ENCODE measurements around the gene ALKBH4.
"Not testable (repeated sequence)": the region's sequence is repeated elsewhere in the genome, so short reads cannot be mapped to it uniquely, and the experiment has no call there.

Gene ALKBH4

DNA sequence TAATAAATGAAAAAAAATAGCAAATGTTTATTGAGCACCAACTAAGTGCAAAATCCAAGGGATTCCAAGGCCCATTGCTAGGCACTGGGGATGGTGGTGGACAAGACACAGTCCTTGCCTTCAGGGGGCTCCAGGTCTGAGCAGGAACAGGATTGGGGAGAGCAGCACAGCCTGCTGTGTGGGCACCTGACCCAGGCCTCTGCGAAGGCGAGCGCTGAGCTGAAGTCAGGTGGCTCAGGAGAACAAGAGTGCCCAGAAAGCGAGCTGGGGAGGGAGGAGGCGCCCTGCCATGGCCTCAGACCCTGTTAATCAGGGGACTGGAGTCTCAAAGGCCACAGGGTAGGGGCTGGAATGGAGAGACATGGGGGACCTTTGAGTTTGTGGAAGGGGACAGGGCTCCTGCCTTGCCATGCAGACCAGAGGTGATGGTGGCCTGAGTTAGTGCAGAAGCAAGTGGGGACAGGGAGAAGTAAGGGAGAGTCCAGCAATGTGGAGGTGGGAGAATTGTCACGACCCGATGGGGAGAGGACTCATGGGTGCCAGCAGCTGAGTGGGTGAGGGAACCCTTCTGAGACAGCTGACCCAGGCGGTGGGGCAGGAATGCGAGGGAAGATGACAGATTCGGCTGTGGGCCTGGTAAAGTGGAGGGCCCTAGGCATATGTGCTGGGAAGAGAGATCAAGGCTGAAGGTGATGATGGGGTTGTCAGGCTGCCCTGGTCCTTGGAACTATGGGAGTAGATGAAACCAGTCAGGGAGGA is 35.3 kb downstream of the ALKBH4 start:
- in situ Hi-C loops (cut with MboI; ENCODE audit: low sequenced_read_pairs), result no loop called here

DNA sequence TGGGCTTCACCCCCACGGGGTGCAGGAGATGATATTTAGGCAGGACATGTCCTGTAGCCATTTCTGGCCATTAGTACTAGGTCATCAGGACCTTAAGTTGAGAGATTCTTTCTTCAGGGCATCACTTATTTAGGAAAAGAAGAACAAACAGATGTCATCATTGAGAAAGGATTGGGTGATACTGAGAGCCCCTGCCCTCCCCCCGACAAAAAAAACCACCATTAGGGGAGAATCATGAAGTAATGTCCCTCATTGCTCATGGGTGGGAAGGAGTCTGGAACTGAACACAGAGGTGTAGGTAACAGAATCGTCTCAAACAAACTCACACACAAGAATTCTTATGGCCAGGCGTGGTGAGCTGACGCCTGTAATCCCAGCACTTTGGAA is 37.7 kb downstream of the ALKBH4 start:
- in situ Hi-C loops (cut with MboI; ENCODE audit: low sequenced_read_pairs), result no loop called here

DNA sequence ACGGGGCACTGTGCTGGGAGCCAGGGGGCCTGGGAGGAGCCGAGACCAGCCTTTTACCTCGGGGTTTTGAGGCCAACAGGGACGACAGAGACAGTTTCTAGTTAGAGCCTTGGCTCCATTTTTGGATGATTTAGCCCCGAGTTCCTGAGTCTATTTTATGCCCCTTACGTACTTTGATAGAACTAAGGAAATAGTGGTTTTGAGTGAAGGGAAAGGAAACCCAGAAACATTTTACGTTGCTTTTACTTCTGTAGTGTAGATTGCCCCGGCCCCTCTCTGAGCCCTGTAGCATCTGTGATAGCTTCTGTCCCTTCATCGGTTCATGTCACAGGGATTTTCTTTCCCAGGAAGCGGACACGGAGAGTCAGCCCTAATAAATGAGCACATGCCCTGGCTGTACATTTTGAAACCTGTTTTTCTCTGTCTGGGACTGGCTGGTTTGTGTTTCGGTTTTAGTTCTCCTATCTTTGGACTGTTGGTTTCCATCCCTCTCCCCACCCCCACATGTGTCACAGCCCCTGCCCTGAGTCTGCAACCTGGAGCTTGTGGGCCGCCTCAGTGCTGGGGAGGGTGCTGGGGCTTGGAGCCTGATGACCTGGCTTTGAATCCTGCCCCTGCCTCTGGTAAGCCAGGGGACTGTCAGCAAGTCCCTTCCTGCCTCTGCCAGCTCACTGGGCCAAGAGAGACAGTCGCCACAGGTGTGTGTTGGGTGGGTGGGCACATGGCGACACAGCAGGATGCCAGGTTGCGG is 38.2 kb downstream of the ALKBH4 start:
- in situ Hi-C loops (cut with MboI; ENCODE audit: low sequenced_read_pairs), result no loop called here

DNA sequence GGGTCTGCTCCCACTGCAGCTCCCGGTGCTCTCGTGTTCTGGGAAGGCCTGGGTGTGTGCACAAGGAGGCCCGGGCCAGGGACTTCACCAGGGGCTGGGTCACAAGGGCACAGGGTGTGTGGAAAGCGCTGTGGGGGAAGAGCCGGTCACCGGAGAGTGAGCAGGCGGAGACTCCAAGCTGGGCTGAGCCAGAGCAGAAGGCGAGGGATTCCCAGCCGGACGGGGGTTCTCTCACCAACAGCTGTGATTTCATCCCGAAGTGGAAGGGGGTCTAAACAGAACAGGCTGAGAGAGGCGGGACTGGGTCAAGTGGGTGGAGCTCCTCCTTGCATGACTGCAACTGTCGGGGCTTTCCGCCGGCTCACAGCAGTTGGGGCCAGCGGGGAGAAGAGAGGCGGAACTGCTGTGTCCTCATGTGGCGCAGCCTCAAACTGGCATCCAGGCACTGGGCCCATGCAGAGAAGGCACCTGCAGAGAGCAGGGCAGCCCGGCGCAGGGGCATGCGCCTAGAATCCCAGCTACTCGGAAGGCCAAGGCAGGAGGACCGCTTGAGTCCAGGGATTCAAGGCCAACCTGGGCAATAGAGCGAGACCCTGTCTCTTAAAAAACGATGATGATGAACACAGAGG is 38.9 kb downstream of the ALKBH4 start:
- in situ Hi-C loops (cut with MboI; ENCODE audit: low sequenced_read_pairs), result no loop called here

DNA sequence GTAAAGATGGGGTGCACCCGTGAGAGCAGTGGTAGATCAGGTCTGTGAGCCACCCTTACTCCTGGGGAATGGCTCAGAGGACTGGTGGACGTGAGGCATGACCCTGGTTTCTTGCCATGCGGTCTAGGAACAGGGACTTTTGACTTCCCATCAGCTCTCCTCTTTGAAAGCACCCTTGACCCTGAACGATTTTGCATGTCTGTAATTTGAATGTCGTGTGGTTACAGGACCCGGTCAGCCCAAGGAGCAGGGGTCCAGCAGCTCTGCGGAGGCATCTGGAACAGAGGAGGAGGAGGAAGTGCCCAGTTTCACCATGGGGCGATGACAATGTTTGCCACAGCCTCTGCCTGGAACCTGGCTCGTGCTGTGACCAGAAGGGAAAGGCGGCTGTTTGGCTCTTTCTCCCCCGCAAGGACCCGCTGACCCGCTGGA is 39.9 kb downstream of the ALKBH4 start:
- in situ Hi-C loops (cut with MboI; ENCODE audit: low sequenced_read_pairs), result no loop called here

DNA sequence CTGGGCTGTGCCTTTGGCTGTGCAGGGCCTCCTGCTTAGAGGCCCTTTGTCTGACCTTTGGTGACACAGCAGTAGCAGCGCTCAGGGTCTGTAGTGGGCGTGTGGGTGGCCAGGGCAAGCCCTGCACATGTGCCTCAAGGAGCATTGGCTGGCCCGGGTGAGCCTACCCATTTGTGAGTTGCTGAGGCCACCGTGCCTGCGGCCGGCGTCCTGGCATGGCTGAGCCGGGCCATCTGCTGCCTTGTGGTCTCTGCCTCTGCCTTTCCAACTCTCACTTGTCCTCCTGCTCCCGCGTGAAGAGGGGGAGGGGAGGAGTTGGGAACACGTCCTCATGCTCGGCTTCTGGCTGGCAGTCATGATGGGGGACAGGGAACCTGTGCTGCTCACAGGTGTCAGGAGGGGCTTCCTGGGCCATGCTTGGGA is 40.5 kb downstream of the ALKBH4 start:
- in situ Hi-C loops (cut with MboI; ENCODE audit: low sequenced_read_pairs), result no loop called here

DNA sequence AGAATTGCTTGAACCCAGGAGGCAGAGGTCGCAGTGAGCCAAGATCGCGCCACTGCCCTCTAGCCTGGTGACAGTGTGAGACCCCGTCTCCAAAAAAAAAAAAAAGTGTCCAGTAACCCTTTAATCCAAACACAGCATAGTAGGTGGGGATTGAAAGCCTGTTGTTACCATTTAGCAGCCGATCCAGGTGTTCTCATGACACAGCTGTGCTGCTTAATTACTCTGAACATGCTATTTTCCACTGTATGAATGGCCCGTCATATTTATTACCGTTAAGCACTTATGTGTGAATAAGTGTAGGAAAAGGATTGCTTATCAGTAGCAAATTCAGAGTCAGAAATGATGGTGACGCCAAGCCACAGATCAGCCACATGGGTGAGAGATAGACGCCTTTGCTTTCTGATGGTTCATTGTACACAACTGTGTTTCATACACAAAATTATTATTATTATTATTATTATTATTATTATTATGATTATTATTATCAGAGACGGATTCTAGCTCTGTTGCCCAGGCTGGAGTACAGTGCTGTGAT is 42.9 kb downstream of the ALKBH4 start:
- in situ Hi-C loops (cut with MboI; ENCODE audit: low sequenced_read_pairs), result no loop called here

DNA sequence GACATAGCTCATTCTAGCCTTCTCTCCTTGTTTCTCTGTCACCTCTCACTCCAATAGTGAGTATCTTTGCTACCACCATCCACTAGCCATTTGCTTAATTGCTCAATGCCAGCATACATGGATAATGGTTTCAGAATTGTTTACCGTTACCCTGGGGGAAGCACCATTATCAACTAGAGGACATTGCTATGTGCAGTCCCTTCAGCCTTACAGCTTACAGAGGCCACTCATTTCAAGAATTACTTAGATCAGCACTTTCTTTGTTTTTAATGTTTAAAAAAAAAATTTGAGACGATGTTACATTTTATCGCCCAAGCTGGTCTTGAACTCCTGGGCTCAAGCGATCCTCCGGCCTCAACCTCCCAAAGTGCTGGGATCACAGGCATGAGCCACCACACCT is 46.1 kb downstream of the ALKBH4 start:
- in situ Hi-C loops (cut with MboI; ENCODE audit: low sequenced_read_pairs), result no loop called here

DNA sequence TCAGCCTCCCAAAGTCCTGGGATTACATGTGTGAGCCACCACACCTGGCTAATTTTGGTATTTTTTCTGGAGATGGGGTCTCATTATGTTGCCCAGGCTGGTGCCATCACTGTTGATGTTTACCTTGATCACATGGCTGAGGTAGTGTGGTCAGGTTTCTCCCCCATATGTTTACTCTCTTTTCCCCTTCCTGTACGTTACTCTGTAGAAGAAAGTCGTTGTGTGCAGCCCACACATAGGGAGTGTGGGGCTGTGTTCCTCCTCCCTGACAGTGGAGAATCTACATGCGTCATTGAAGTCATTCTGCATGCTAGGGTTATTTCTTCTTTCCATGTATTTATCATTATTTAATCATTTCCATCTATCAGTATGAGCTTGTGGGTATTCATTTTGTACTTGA is 47.6 kb downstream of the ALKBH4 start:
- in situ Hi-C loops (cut with MboI; ENCODE audit: low sequenced_read_pairs), result no loop called here

DNA sequence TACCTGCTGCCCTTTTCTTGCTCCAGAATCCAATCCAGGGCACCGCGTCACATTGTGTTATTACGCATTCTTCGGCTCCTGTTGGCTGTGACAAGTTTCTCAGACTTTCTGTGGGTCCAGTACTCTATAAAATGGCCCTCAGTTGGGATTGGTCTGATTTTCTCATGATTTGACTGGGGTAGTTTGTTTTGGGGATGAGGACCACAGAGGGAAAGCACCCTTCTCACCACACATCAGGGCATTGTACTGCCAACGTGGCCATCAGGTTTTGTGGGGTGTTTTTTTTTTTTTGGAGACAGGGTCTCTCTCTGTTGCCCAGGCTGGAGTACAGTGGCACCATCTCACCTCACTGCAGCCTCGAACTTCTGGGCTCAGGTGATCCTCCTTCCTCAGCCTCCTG is 48.3 kb downstream of the ALKBH4 start:
- in situ Hi-C loops (cut with MboI; ENCODE audit: low sequenced_read_pairs), result no loop called here

DNA sequence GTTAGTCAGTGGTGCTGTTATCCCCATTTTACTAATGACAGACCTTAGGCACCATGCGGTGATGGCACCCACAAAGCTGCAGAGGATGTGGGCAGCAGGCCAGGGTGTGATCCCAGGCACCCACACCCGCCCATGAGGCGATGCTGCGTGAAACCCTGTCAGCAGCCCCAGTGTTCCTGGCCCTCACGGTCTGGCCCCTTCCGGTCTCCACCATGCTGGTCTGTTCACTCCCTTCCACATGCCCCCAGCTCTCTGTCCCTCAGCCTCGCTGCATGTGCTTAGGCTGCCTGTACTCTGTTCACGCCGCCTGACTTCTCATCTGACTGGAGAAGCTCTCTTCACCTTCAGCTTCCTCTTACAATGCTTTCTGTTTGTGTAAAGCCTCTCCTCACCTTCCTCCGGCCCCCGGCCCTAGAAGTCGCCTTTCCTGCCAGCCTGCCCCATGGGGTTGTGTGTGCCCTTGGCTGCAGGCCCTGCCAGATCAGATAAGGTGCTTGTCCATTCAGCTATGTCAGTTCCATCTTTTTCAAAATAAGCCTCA is 48.9 kb downstream of the ALKBH4 start:
- in situ Hi-C loops (cut with MboI; ENCODE audit: low sequenced_read_pairs), result no loop called here

DNA sequence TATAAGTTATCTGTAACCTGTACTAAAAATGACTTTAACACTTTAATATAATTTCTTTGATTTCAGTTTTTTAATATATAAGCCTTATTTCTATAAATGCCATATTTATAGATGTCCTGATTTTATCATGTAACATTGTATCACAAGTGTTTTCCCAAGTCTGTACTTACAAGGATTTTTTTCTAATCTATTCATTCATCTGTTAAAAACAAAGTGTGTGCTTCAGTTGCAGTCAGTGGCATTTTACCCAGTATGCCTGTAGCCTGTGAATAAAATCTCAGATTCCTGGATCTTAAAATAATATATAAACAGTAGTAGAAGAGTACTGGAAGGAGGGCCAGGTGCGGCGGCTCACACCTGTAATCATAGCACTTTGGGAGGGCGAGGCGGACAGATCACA is 51.1 kb downstream of the ALKBH4 start:
- in situ Hi-C loops (cut with MboI; ENCODE audit: low sequenced_read_pairs), result no loop called here

DNA sequence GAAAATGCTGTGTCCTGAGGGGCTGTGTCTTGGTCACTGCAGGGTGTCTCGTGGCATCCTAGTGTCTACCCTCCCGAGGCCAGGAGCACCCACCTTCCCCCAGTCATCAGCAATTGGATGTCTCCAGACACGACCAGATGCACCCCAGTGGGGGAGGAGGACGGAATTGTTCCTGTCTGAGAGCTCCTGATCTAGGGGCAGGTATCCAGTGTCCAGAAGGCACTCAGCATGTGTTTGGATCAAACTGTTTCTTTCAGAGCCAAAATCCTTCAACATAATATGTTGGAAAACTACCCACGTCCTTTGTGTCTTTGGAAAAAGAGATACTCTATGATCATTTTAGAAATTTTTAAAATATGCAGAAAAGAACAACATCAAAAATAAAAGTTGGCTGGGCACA is 51.6 kb downstream of the ALKBH4 start:
- in situ Hi-C loops (cut with MboI; ENCODE audit: low sequenced_read_pairs), result no loop called here

DNA sequence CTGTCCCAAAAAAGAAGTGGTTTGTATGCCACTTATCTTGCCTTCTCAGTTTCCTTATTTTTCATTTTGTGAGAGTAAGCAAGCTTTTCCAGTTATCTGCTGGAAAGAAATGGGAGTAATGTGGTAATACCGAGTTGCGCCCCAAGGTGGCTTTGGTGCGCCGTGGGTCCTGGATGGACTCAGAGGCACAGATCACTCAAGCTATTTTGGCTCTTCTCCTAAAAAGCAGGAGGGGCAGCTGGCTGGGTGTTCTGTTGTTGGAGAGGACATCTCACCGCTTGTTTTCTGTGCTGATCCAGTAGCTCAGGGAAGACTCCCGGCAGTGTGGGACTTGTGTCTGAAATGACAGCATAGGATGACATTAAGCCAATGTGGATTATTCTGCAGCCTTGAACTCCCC is 52.1 kb downstream of the ALKBH4 start:
- in situ Hi-C loops (cut with MboI; ENCODE audit: low sequenced_read_pairs), result no loop called here

DNA sequence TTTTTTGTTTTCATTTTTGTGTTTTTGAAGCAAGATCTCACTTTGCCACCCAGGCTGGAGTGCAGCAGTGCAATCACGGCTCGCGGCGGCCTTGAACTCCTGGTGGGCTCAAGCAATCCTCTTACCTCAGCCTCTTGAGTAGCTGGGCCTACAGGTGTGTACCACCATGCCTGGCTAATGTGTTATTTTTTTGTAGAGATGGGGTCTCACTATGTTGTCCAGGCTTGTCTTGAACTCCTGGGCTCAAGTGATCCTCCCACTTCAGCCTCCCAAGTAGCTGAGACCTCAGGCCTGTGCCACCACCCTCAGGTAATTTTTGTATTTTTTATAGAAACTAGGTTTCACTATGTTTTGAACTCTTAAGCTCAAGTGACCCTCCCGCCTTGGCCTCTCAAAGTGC is 53.7 kb downstream of the ALKBH4 start:
- in situ Hi-C loops (cut with MboI; ENCODE audit: low sequenced_read_pairs), result no loop called here

DNA sequence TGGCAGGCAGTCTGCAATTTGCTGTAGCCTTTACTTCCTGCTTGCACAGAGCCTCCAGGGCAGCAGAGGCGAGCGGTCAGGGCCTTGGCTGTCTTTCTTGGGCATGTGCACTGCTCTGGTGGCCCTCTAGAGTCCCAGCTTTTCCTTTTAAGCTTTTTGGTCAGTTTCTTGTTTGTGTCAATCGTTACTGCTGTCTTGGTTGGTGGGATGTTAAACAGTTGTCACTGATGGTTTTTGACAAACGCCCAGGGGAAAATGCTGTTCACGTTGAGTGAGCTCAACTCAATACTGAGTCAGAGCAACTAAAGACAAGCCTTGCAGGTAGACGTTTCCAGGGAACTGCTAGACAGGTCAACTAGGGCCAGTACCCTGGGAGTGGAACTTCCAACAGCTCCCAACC is 54.5 kb downstream of the ALKBH4 start:
- in situ Hi-C loops (cut with MboI; ENCODE audit: low sequenced_read_pairs), result no loop called here

DNA sequence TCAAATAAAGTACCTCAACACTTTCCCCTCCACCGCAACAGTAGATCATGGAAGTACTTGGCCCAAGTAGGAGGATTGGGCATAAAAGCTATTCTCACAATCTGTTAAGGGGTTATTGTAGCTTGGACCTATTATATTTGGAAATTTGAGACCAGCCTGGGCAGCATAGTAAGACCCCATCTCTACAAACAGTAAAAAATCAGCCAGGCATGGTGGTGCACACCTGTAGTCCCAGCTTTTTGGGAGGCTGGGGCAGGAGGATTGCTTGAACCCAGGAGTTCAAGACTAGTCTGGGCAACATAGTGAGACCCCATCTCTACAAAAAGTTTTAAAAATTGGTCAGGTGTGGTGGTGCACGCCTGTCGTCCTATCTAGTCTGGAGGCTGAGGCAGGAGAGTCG is 55.3 kb downstream of the ALKBH4 start:
- in situ Hi-C loops (cut with MboI; ENCODE audit: low sequenced_read_pairs), result no loop called here

DNA sequence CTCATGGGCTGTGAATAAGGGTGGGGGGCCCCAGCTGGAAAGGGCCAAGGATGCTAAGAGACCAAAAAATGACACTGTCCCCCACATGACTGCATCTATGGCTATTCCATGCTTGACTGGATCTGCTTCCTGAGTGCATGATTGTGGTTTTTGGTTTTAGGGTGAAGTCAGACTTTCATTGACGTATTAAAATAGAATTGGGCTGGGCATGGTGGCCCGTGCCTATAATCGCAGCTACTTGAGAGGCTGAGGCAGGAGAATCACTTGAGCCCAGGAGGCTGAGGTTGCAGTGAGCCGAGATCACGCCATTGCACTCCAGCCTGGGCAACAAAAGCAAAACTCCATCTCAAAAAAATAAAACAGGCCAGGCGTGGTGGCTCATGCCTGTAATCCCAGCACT is 56.1 kb downstream of the ALKBH4 start:
- in situ Hi-C loops (cut with MboI; ENCODE audit: low sequenced_read_pairs), result not testable (repeated sequence)

DNA sequence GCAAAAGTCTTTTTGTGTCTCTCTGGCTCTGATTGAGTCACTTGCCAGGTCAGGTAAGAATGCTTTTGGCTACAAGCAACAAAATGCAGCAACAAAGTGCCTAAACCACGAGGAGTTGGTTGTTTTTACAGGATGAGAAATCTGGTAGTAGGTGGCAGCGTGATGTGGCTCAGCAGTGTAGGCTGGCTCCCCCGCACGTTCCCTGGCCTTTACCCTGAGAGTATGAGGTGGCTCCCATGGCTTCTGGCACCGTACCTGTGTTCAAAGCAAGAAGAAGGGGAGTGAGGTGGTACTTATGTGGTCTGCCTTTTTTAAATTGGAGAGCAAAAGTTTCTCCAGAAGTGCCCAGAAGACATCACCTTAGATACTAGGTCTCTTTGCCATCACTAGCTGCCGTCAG is 56.8 kb downstream of the ALKBH4 start:
- in situ Hi-C loops (cut with MboI; ENCODE audit: low sequenced_read_pairs), result no loop called here

Measured in HL-60/S4 treated with phorbol 12-myristate 13-acetate at 8.2 ng/mL for 4 days and 3 days (cell line).